Esophagus muscularis mucosa (tissue), 3 donors: ENCODE data around the gene PP2D1.

Experiments used
- CTCF ChIP-seq, 3 experiments: fragments of 200-600 bp in 2 of 3; fragments of 450-650 bp in 1 of 3; sonication (generic) in 2 of 3; IDR thresholded peaks; one replicate each; pipeline ENCODE4 v1.5.1; 2017 to 2019; ENCODE audit warnings: antibody characterized with exemption in 3 of 3, mild to moderate bottlenecking in 2 of 3, moderate library complexity in 1 of 3
- POLR2A ChIP-seq: fragments of 450-650 bp; IDR thresholded peaks from one replicate; pipeline ENCODE4 v1.6.1; 2017; ENCODE audit warnings: antibody characterized with exemption, moderate library complexity, mild to moderate bottlenecking, low read depth
- POLR2AphosphoS5 ChIP-seq, 2 donors: sonication (generic); formaldehyde crosslinking; IDR thresholded peaks; one replicate each; pipeline ENCODE4 v1.6.1; 2017; ENCODE audit warnings: antibody characterized with exemption in 2 of 2

- TF ChIP-seq POLR2AphosphoS5 (IDR thresholded peaks at IDR 0.05) (no peak), CTCF (IDR thresholded peaks at IDR 0.05) (no peak), POLR2A (no peak)
These were observed 16.9 kb upstream of the PP2D1 start for GRCh38 chr3:20028905-20029331.
